Right lobe of liver (tissue), 6 donors: ENCODE results near the gene SH2D3A. TPM values are rescaled to one million over a fixed set of nuclear protein-coding genes. Genes with fewer than 3 reads are reported as not detected.

Source experiments
- ATAC-seq, 4 donors: fragments of 200-7000 bp; cut with Tn5 transposase; one replicate each; pipeline ENCODE4 v1.9.1; 2020; ENCODE audit warnings: mild to moderate bottlenecking in 4 of 4, moderate library complexity in 4 of 4
- DNase-seq, 3 donors: peaks; one replicate each; pipeline ENCODE4 v3.0.0-alpha.2; 2020
- H3K27ac ChIP-seq, 3 donors: fragments of 200-600 bp; one replicate each; pipeline ENCODE4 v1.8.0; 2022
- H3K27me3 ChIP-seq, 2 donors: fragments of 200-600 bp; one replicate each; pipeline ENCODE4 v1.8.0; 2022
- H3K36me3 ChIP-seq, 4 donors: fragments of 200-600 bp; sonication (generic) in 1 of 4; one replicate each; pipeline versions ENCODE4 v1.5.1 to v1.8.0; 2017 to 2022; ENCODE audit warnings: control low read depth in 1 of 4
- H3K4me1 ChIP-seq, 4 donors: fragments of 200-600 bp; sonication (generic) in 1 of 4; one replicate each; pipeline versions ENCODE4 v1.5.1 to v1.8.0; 2017 to 2022; ENCODE audit warnings: control low read depth in 1 of 4
- H3K4me3 ChIP-seq, 3 donors: fragments of 200-600 bp; one replicate each; pipeline ENCODE4 v1.8.0; 2022
- H3K9me3 ChIP-seq, 4 donors: fragments of 200-600 bp; sonication (generic) in 1 of 4; one replicate each; pipeline versions ENCODE4 v1.5.1 to v1.8.0; 2017 to 2022; ENCODE audit warnings: control low read depth in 1 of 4
- POLR2A ChIP-seq: fragments of 450-650 bp; IDR thresholded peaks from one replicate; pipeline ENCODE4 v1.6.1; 2017; ENCODE audit warnings: antibody characterized with exemption, mild to moderate bottlenecking
- WGBS: methylation state at CpG from one replicate; pipeline ENCODE4 v1.1.6; 2018; ENCODE audit warnings: low coverage, low lambda C conversion rate; ENCODE audit not compliant: insufficient coverage; ENCODE audit errors: missing lambda C conversion rate; 5-methylcytosine and 5-hydroxymethylcytosine counted together
- intact Hi-C, 2 donors: fragments of 100-400 bp; cut with DNase I; formaldehyde crosslinking; loops; one replicate each; pipeline versions ENCODE4 v1.11.2 to v1.14.1; 2022
- total RNA-seq, 6 experiments: library from RNA; depleted of rRNA in 2 of 6; stranded (reverse); fragments of >200 nt in 2 of 6; fragmentation: NEBNext Ultra II Directional in 3 of 6; extraction: Animal tissue kit (Norgen Biotek cat#: 25700) in 3 of 6; gene quantifications; one replicate each; pipeline versions ENCODE4 v1.1.0 to v1.2.4, GENCODE V29; 2016 to 2023
- TF ChIP-seq, protein P1 (sequence below), 4 donors: fragments of 200-600 bp in 3 of 4; fragments of 450-650 bp in 1 of 4; IDR thresholded peaks; one replicate each; pipeline versions ENCODE4 v1.5.1 to v1.8.0; 2016 to 2022; ENCODE audit warnings: antibody characterized with exemption in 4 of 4, mild to moderate bottlenecking in 2 of 4
- donor health status: DM: no; HTN: yes; CAD: no.
- donor health status: DM: no; HTN: no; CAD: no.
- donor health status: DM: no; HTN: no; CAD: no.
- donor health status: DM: no; HTN: yes; CAD: no.
- donor health status: DM: no; HTN: yes; CAD: no.

SH2D3A gene
- total RNA-seq, 6 experiments from 2014 or later: 0.72 to 2.3 (median 1.3) TPM

GRCh38 chr19:6739883-6740588 lies 27.2 kb downstream of the SH2D3A start:
- Histone ChIP-seq H3K36me3 (peaks cover 0 to 9% (median 0%) of the 10 kb centered on the region in 4 donors), H3K27me3 (no peaks in the 10 kb centered on the region), H3K4me3 (peak overlapping the region; percentile 72 to 78 (median 72)), H3K27ac (peak overlapping the region; percentile 65 to 71 (median 67)), H3K9me3 (no peaks in the 10 kb centered on the region), H3K4me1 (peaks cover 4 to 34% (median 20%) of the 10 kb centered on the region in 4 donors)
- TF ChIP-seq, protein P1, sequence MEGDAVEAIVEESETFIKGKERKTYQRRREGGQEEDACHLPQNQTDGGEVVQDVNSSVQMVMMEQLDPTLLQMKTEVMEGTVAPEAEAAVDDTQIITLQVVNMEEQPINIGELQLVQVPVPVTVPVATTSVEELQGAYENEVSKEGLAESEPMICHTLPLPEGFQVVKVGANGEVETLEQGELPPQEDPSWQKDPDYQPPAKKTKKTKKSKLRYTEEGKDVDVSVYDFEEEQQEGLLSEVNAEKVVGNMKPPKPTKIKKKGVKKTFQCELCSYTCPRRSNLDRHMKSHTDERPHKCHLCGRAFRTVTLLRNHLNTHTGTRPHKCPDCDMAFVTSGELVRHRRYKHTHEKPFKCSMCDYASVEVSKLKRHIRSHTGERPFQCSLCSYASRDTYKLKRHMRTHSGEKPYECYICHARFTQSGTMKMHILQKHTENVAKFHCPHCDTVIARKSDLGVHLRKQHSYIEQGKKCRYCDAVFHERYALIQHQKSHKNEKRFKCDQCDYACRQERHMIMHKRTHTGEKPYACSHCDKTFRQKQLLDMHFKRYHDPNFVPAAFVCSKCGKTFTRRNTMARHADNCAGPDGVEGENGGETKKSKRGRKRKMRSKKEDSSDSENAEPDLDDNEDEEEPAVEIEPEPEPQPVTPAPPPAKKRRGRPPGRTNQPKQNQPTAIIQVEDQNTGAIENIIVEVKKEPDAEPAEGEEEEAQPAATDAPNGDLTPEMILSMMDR (IDR thresholded peaks at IDR 0.05): no peak
- no peak for TF ChIP-seq POLR2A
- DNase-seq (peak in 2 of 3 donors; percentile 66 to 75), ATAC-seq (no peak)
- WGBS: 10% methylated on average over 6 of the region's 34 CpGs
- intact Hi-C loops: loop anchor here (10.0 kb wide), 2 partner anchors 115 to 125 kb away; no protein-coding TSS in a partner anchor

DNA sequence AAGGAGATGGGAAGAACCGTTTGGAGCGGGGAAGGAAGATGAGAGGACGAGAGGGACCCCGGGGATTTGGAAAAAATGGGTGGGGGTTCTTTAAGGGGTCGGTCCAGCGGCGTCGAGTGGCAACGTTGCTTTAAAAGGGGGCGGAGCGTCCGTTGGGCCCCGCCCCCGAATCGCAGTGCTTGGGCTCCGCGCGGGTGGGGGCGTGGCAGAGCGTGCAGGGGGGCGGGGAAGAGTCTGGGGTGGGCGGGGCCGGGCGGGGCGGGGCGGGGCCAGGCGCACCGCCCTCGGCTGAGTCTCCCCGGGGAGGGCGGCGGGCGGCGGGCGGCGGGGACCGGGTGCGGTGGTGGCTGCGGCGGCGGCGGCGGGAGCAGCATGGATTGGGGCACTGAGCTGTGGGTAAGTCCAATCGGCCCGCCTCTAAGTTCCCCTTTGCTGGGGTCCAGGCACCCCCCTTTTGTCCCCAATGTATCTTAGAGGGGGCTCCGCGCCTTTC lies 27.8 kb downstream of the SH2D3A start, which contains the start of gene TRIP10:
Gene TRIP10 (plus strand): TSS at position 291 of the 493 bp plus-strand sequence. CDS start 82 bp downstream, at position 373.
- intact Hi-C loops: loop anchor here in 1 of 2 donors (10.0 kb wide), 1 partner anchor 125 kb away; no protein-coding TSS in a partner anchor
- TF ChIP-seq, protein P1 (IDR thresholded peaks at IDR 0.05): no peak
- TF ChIP-seq POLR2A: peak; percentile 39
- H3K36me3 ChIP-seq: peaks cover 0 to 11% (median 0%) of the 10 kb centered on the region in 4 donors
- H3K9me3 ChIP-seq: no peaks in the 10 kb centered on the region
- DNase-seq: peak; percentile 87 to 89 (median 89)
- H3K27me3 ChIP-seq: no peaks in the 10 kb centered on the region
- H3K27ac ChIP-seq: peak within 1 kb of the TSS; percentile 77 to 93 (median 85)
- peak within 1 kb of the TSS; percentile 72 to 78 (median 72) for H3K4me3 ChIP-seq
- peak; percentile 31 to 48 (median 40) for ATAC-seq
- H3K4me1 ChIP-seq: peaks cover 4 to 35% (median 19%) of the 10 kb centered on the region in 4 donors
- WGBS: under 1% methylated on average over 13 of the region's 47 CpGs

- Histone ChIP-seq H3K4me1 (peaks cover 4 to 35% (median 18%) of the 10 kb centered on the region in 4 donors), H3K27ac (peak overlapping the region; percentile 77 to 93 (median 85)), H3K4me3 (peak overlapping the region; percentile 15 to 72 (median 52)), H3K27me3 (no peaks in the 10 kb centered on the region), H3K9me3 (no peaks in the 10 kb centered on the region), H3K36me3 (peaks cover 0 to 9% (median 0%) of the 10 kb centered on the region in 4 donors)
- DNase-seq: peak in 2 of 3 donors; percentile 59 to 74
- intact Hi-C loops: loop anchor here in 1 of 2 donors (10.0 kb wide), 1 partner anchor 126 kb away; no protein-coding TSS in a partner anchor
- TF ChIP-seq POLR2A: no peak
- TF ChIP-seq, protein P1 (IDR thresholded peaks at IDR 0.05): no peak
- 2% methylated on average over 17 of the region's 24 CpGs for WGBS
- ATAC-seq: no peak
Observed at GRCh38 chr19:6738787-6739389, 28.3 kb downstream of the SH2D3A start.

DNA sequence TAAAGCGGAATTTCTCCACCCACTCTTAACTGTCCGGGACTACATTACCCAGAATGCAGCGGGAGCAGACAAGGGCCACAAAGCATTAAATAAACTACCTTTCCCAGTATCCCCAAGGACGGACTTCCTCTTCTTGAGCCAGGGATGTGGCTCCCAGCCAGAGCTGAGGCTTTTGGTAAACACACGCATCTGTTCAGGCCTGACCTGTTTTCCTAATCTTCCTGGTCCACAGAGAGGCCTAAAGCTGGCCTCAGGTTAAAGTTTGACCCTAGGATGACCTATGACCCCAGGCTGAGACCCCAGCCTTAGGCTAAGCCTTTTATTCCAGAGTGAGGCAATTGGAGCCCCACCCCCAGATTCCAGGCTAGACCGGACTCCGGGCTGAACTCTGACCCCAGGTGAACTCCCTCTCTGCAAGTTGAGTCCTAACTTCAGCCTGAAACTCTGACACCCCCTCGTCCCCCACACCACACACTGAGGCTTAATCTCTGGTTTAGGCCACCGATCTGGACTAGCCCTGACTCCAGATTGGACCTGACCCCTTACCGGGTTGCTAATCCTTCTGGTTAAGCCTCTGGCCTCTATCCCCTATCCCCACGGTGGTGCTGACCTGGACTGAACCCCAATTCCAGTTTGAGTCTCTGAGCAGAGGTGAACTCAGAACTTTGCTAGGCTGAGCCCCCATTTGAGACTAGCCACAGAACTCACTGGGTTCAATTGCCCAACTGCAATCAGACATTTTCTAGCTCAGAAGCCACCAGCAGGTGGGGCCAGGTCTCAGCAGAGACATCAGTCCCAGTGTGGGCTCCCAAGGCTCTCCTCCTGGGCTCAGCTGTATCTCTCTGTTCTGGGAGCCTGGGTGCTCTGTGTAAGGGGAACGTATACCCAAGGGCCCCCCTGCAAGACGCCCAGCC lies 29.1 kb downstream of the SH2D3A start:
- Histone ChIP-seq H3K4me3 (peak overlapping the region; percentile 15 to 72 (median 52)), H3K27me3 (no peaks in the 10 kb centered on the region), H3K4me1 (peaks cover 4 to 35% (median 18%) of the 10 kb centered on the region in 4 donors), H3K27ac (peak overlapping the region; percentile 77 to 93 (median 85)), H3K9me3 (no peaks in the 10 kb centered on the region), H3K36me3 (peaks cover 0 to 6% (median 0%) of the 10 kb centered on the region in 4 donors)
- TF ChIP-seq, protein P1 (IDR thresholded peaks at IDR 0.05): peak; percentile 67 to 78 (median 72)
- no peak for TF ChIP-seq POLR2A
- DNase-seq: peak; percentile 96 to 99 (median 97)
- intact Hi-C loops: loop anchor here in 1 of 2 donors (10.0 kb wide), 1 partner anchor 127 kb away; no protein-coding TSS in a partner anchor
- peak; percentile 45 to 60 (median 49) for ATAC-seq
- WGBS: 2% methylated on average over 11 of the region's 13 CpGs
